GM23248 (cell line): Measurements from ENCODE around the gene AADAT. TPM values are rescaled to one million over a fixed set of nuclear protein-coding genes. Genes with fewer than 3 reads are reported as not detected.
A peak's percentile ranks its signal among the peaks of the same experiment; 100 is the strongest.

Source experiments
- DNase-seq: peaks from one replicate; pipeline ENCODE4 v3.0.0-alpha.2; 2015
- H2AFZ ChIP-seq: fragments of 200-600 bp; sonication (generic); 2 replicates; pipeline ENCODE4 v1.6.1; 2016; ENCODE audit warnings: antibody characterized with exemption
- H3F3A ChIP-seq: fragments of 200-600 bp; sonication (generic); 2 replicates; pipeline ENCODE4 v1.6.1; 2016; ENCODE audit warnings: mild to moderate bottlenecking, antibody characterized with exemption, mixed run types; ENCODE audit not compliant: insufficient read depth
- H3K27ac ChIP-seq: fragments of 200-600 bp; sonication (generic); 2 replicates; pipeline ENCODE4 v1.5.1; 2016; ENCODE audit warnings: mild to moderate bottlenecking
- H3K27me3 ChIP-seq: fragments of 200-600 bp; sonication (generic); replicated peaks from 2 replicates; pipeline ENCODE4 v1.6.1; 2016; ENCODE audit warnings: mild to moderate bottlenecking; ENCODE audit not compliant: insufficient read depth
- H3K36me3 ChIP-seq: fragments of 200-600 bp; sonication (generic); 2 replicates; pipeline ENCODE4 v1.6.1; 2016; ENCODE audit warnings: low read depth, mild to moderate bottlenecking
- H3K4me1 ChIP-seq: fragments of 200-600 bp; sonication (generic); 2 replicates; pipeline ENCODE4 v1.6.1; 2016; ENCODE audit warnings: mild to moderate bottlenecking; ENCODE audit not compliant: insufficient read depth
- H3K4me2 ChIP-seq: fragments of 200-600 bp; sonication (generic); one replicate; pipeline ENCODE4 v1.6.1; 2016; ENCODE audit warnings: mild to moderate bottlenecking; ENCODE audit not compliant: unreplicated experiment
- H3K4me3 ChIP-seq: fragments of 200-600 bp; sonication (generic); 2 replicates; pipeline ENCODE4 v1.5.1; 2016; ENCODE audit warnings: mild to moderate bottlenecking
- H3K79me2 ChIP-seq: fragments of 200-600 bp; sonication (generic); 2 replicates; pipeline ENCODE4 v1.6.1; 2016; ENCODE audit warnings: mild to moderate bottlenecking; ENCODE audit not compliant: insufficient read depth
- H3K9ac ChIP-seq: fragments of 200-600 bp; sonication (generic); 2 replicates; pipeline ENCODE4 v1.6.1; 2016; ENCODE audit warnings: mild to moderate bottlenecking
- H3K9me2 ChIP-seq: fragments of 200-600 bp; sonication (generic); 2 replicates; pipeline ENCODE4 v1.6.1; 2016; ENCODE audit warnings: mixed run types, mild to moderate bottlenecking, moderate library complexity; ENCODE audit not compliant: insufficient read depth
- H3K9me3 ChIP-seq: fragments of 200-600 bp; sonication (generic); one replicate; pipeline ENCODE4 v1.6.1; 2017; ENCODE audit warnings: low read depth
- H4K20me1 ChIP-seq: fragments of 200-600 bp; sonication (generic); 2 replicates; pipeline ENCODE4 v1.6.0; 2016; ENCODE audit not compliant: insufficient read depth
- EZH2 ChIP-seq: fragments of 200-600 bp; sonication (generic); IDR thresholded peaks from 2 replicates; pipeline ENCODE4 v1.6.1; 2018; ENCODE audit warnings: antibody characterized with exemption, mild to moderate bottlenecking; ENCODE audit not compliant: insufficient read depth, poor library complexity, severe bottlenecking
- EZH2phosphoT487 ChIP-seq: fragments of 200-600 bp; sonication (generic); IDR thresholded peaks from 2 replicates; pipeline ENCODE4 v1.6.1; 2018; ENCODE audit warnings: antibody characterized with exemption, moderate library complexity, mild to moderate bottlenecking, low read depth; ENCODE audit not compliant: insufficient read depth
- WGBS, 2 experiments: methylation state at CpG; one replicate each; pipeline ENCODE4 v1.1.6; 2015 to 2017; ENCODE audit warnings: low lambda C conversion rate in 2 of 2, low coverage in 1 of 2; ENCODE audit errors: missing lambda C conversion rate in 2 of 2; 5-methylcytosine and 5-hydroxymethylcytosine counted together
- in situ Hi-C: fragments of 300-500 bp; cut with MboI; formaldehyde crosslinking; loops from 2 replicates; pipeline ENCODE4 v1.15.0; 2020
- polyA plus RNA-seq: library from polyadenylated mRNA; unstranded; fragments of >200 nt; fragmentation: Nextera tagmentation; extraction: Ambion mirVana; gene quantifications from 2 replicates; pipeline ENCODE4 v1.2.1, GENCODE V29; 2016
- total RNA-seq: library from RNA; depleted of rRNA; stranded (reverse); fragments of >200 nt; shearing (Covaris generic); gene quantifications from 2 replicates; pipeline ENCODE4 v1.2.3, GENCODE V29; 2014

The AADAT gene
- total and polyA plus RNA-seq, 2 experiments from 2014 or later, result 4.3 to 7.7 TPM

- peak overlapping the region; percentile 86 for H2AFZ ChIP-seq
- H3F3A ChIP-seq, result 0 out of 2 replicates have a peak, but pooled peaks cover 10% of the 10 kb centered on the region
- in situ Hi-C loops, result loop anchor here (25.0 kb wide), 1 partner anchor 413 kb away; the partner anchor contains the start of genes CLCN3 and NEK1
- no peaks in the 10 kb centered on the region for H3K27me3 ChIP-seq
- peak overlapping the region; percentile 63 for H3K4me2 ChIP-seq
- no peaks in the 10 kb centered on the region for H3K79me2 ChIP-seq
- H3K4me1 ChIP-seq, result peaks cover 5% of the 10 kb centered on the region; the same call in 1 of the 2 replicates
- no peaks in the 10 kb centered on the region for H3K9me3 ChIP-seq
- 7 to 8% methylated on average over 67 to 68 of the region's 74 CpGs for WGBS, 2 experiments
- H3K36me3 ChIP-seq, result no peaks in the 10 kb centered on the region
- H3K9me2 ChIP-seq, result no peaks in the 10 kb centered on the region
- H3K9ac ChIP-seq, result peak overlapping the region; percentile 87
- peak; percentile 41 for DNase-seq
- H3K4me3 ChIP-seq, result peak overlapping the region; percentile 97
- TF ChIP-seq EZH2phosphoT487, result no peak
- TF ChIP-seq EZH2, result no peak
- no peak overlapping the region for H3K27ac ChIP-seq
- H4K20me1 ChIP-seq, result no peaks in the 10 kb centered on the region
These were observed 64.1 kb downstream of the AADAT start for GRCh38 chr4:170025523-170026252.

- Histone ChIP-seq H3K36me3 (no peaks in the 10 kb centered on the region), H3K4me2 (no peak overlapping the region), H3F3A (0 out of 2 replicates have a peak, but pooled peaks cover 10% of the 10 kb centered on the region), H2AFZ (no peak overlapping the region), H3K27me3 (no peaks in the 10 kb centered on the region), H3K27ac (no peak overlapping the region), H3K9me3 (no peaks in the 10 kb centered on the region), H3K9me2 (no peaks in the 10 kb centered on the region), H3K4me1 (0 out of 2 replicates have a peak, but pooled peaks cover 5% of the 10 kb centered on the region), H3K79me2 (no peaks in the 10 kb centered on the region), H3K4me3 (no peak overlapping the region), H4K20me1 (no peaks in the 10 kb centered on the region), H3K9ac (no peak overlapping the region)
- DNase-seq, result no peak
- no peak for TF ChIP-seq EZH2
- no peak for TF ChIP-seq EZH2phosphoT487
- 90 to 97% methylated on average over 2 of the region's 2 CpGs for WGBS, 2 experiments
- in situ Hi-C loops, result no loop called here
These were observed 67.5 kb downstream of the AADAT start for GRCh38 chr4:170022211-170022610.

GRCh38 chr4:170017252-170017651 is 72.5 kb downstream of the AADAT start:
- no peak overlapping the region for H3K27ac ChIP-seq
- 0 out of 2 replicates have a peak, but pooled peaks cover 6% of the 10 kb centered on the region for H3K79me2 ChIP-seq
- no peaks in the 10 kb centered on the region for H4K20me1 ChIP-seq
- H3K4me1 ChIP-seq, result peaks cover 11% of the 10 kb centered on the region
- TF ChIP-seq EZH2 (no peak), EZH2phosphoT487 (no peak)
- H3K27me3 ChIP-seq, result no peaks in the 10 kb centered on the region
- H3K9me3 ChIP-seq, result no peaks in the 10 kb centered on the region
- H3K36me3 ChIP-seq, result no peaks in the 10 kb centered on the region
- H3K9ac ChIP-seq, result no peak overlapping the region
- in situ Hi-C loops, result no loop called here
- peaks cover 14% of the 10 kb centered on the region; the same call in 1 of the 2 replicates for H3F3A ChIP-seq
- no peaks in the 10 kb centered on the region for H3K9me2 ChIP-seq
- H2AFZ ChIP-seq, result no peak overlapping the region
- DNase-seq, result no peak
- H3K4me3 ChIP-seq, result no peak overlapping the region
- WGBS, 2 experiments, result 64 to 68% methylated on average over 3 of the region's 3 CpGs
- H3K4me2 ChIP-seq, result no peak overlapping the region

GRCh38 chr4:170015285-170015684 is 74.5 kb downstream of the AADAT start:
- H3K4me3 ChIP-seq, result no peak overlapping the region
- no peak overlapping the region for H2AFZ ChIP-seq
- H3K9ac ChIP-seq, result no peak overlapping the region
- H4K20me1 ChIP-seq, result no peaks in the 10 kb centered on the region
- H3K4me1 ChIP-seq, result peaks cover 11% of the 10 kb centered on the region
- WGBS, 2 experiments, result 84 to 85% methylated on average over 4 of the region's 4 CpGs
- H3K4me2 ChIP-seq, result no peak overlapping the region
- TF ChIP-seq EZH2phosphoT487 (no peak), EZH2 (no peak)
- no peak overlapping the region for H3K27ac ChIP-seq
- no peaks in the 10 kb centered on the region for H3K27me3 ChIP-seq
- no peaks in the 10 kb centered on the region for H3K9me3 ChIP-seq
- H3K9me2 ChIP-seq, result no peaks in the 10 kb centered on the region
- DNase-seq, result no peak
- H3K79me2 ChIP-seq, result 0 out of 2 replicates have a peak, but pooled peaks cover 6% of the 10 kb centered on the region
- in situ Hi-C loops, result no loop called here
- H3F3A ChIP-seq, result peaks cover 14% of the 10 kb centered on the region; the same call in 1 of the 2 replicates
- no peaks in the 10 kb centered on the region for H3K36me3 ChIP-seq
